GM12892 (cell line): ENCODE results near the gene DCDC2.
"Not testable (repeated sequence)": the region's sequence is repeated elsewhere in the genome, so short reads cannot be mapped to it uniquely, and the experiment has no call there.

Experiments used
- DNase-seq: peaks from one replicate; pipeline ENCODE4 v3.0.0; 2011; ENCODE audit not compliant: insufficient read length
- FAIRE-seq: peaks from 2 replicates; lab custom pipeline; 2011; peaks lifted over from hg19 to GRCh38; lab: Jason Lieb, UNC
- POLR2A ChIP-seq: IDR thresholded peaks from 2 replicates; pipeline ENCODE4 v1.6.1; 2011; ENCODE audit warnings: low read depth, low read length, control low read depth
- POLR2AphosphoS5 ChIP-seq: IDR thresholded peaks from 2 replicates; pipeline ENCODE4 v1.6.1; 2011; ENCODE audit warnings: low read depth, low read length, control low read depth
- TAF1 ChIP-seq: IDR thresholded peaks from 2 replicates; pipeline ENCODE4 v1.6.1; 2011; ENCODE audit warnings: low read depth, mild to moderate bottlenecking, control low read depth, low read length, borderline replicate concordance

Gene DCDC2

GRCh38 chr6:24240943-24241342 lies 116.9 kb downstream of the DCDC2 start:
- FAIRE-seq (no peak), DNase-seq (no peak)
- TF ChIP-seq POLR2A: no peak
- no peak for TF ChIP-seq TAF1
- TF ChIP-seq POLR2AphosphoS5: no peak

GRCh38 chr6:24240380-24240928 lies 117.4 kb downstream of the DCDC2 start:
- FAIRE-seq: no peak
- TF ChIP-seq TAF1: no peak
- TF ChIP-seq POLR2A: no peak
- no peak for TF ChIP-seq POLR2AphosphoS5
- DNase-seq: no peak

GRCh38 chr6:24238700-24239099 lies 119.2 kb downstream of the DCDC2 start:
- no peak for DNase-seq
- TF ChIP-seq POLR2AphosphoS5 (no peak), TAF1 (no peak), POLR2A (no peak)
- no peak for FAIRE-seq

- DNase-seq, FAIRE-seq: not testable (repeated sequence)
These were observed 121.1 kb downstream of the DCDC2 start for GRCh38 chr6:24236779-24237178.

- FAIRE-seq (no peak), DNase-seq (no peak)
- TF ChIP-seq POLR2AphosphoS5 (no peak), TAF1 (no peak), POLR2A (no peak)
These were observed 123.9 kb downstream of the DCDC2 start for GRCh38 chr6:24233813-24234442.

- no peak for DNase-seq
- TF ChIP-seq POLR2A: no peak
- no peak for TF ChIP-seq TAF1
- TF ChIP-seq POLR2AphosphoS5: no peak
- FAIRE-seq: no peak
These were observed 126.4 kb downstream of the DCDC2 start for GRCh38 chr6:24231438-24231977.

- DNase-seq (no peak), FAIRE-seq (no peak)
- TF ChIP-seq POLR2AphosphoS5: no peak
- no peak for TF ChIP-seq POLR2A
These were observed 128.0 kb downstream of the DCDC2 start for GRCh38 chr6:24229696-24230405.

- TF ChIP-seq POLR2AphosphoS5: no peak
- DNase-seq (no peak), FAIRE-seq (no peak)
These were observed 129.1 kb downstream of the DCDC2 start for GRCh38 chr6:24228681-24229255.

- TF ChIP-seq POLR2A (no peak), POLR2AphosphoS5 (no peak), TAF1 (no peak)
- no peak for DNase-seq
- no peak for FAIRE-seq
These were observed 129.7 kb downstream of the DCDC2 start for GRCh38 chr6:24228123-24228522.

- DNase-seq (no peak), FAIRE-seq (no peak)
- TF ChIP-seq TAF1: no peak
- no peak for TF ChIP-seq POLR2AphosphoS5
- TF ChIP-seq POLR2A: no peak
These were observed 130.3 kb downstream of the DCDC2 start for GRCh38 chr6:24227556-24227955.

- DNase-seq (no peak), FAIRE-seq (no peak)
- TF ChIP-seq POLR2AphosphoS5 (no peak), TAF1 (no peak), POLR2A (no peak)
These were observed 131.3 kb downstream of the DCDC2 start for GRCh38 chr6:24226541-24226940.

- FAIRE-seq (no peak), DNase-seq (no peak)
- no peak for TF ChIP-seq POLR2AphosphoS5
- TF ChIP-seq TAF1: no peak
These were observed 132.0 kb downstream of the DCDC2 start for GRCh38 chr6:24225838-24226237.
